ENCODE data around the gene TMEM260.

- TF ChIP-seq POLR2A (IDR thresholded peaks at IDR 0.05; ENCODE audit: low read depth, low read length) (no peak), POLR2AphosphoS5 (IDR thresholded peaks at IDR 0.05; ENCODE audit: low read depth, low read length) (no peak), SPI1 (IDR thresholded peaks at IDR 0.05; ENCODE audit: low read depth, low read length) (no peak), TAF1 (IDR thresholded peaks at IDR 0.05; ENCODE audit: low read depth, low read length) (no peak)
Measured at GRCh38 chr14:56532546-56532945, 47.1 kb upstream of the TMEM260 start.

Measured in GM12891 (cell line).